Stimulated activated CD8-positive, alpha-beta memory T cell treated with anti-CD3 and anti-CD28 coated beads, Interleukin-4, amount 100 ng/mL, for 24 hours (primary cell): ENCODE results near the gene PAX3.
"Not testable (repeated sequence)": the region's sequence is repeated elsewhere in the genome, so short reads cannot be mapped to it uniquely, and the experiment has no call there.

Source experiments
- DNase-seq: peaks from one replicate; pipeline ENCODE4 v3.0.0-alpha.2; 2020; ENCODE audit warnings: low read depth

Gene PAX3

GRCh38 chr2:222214885-222215284 lies 83.9 kb downstream of the PAX3 start:
- no peak for DNase-seq

DNA sequence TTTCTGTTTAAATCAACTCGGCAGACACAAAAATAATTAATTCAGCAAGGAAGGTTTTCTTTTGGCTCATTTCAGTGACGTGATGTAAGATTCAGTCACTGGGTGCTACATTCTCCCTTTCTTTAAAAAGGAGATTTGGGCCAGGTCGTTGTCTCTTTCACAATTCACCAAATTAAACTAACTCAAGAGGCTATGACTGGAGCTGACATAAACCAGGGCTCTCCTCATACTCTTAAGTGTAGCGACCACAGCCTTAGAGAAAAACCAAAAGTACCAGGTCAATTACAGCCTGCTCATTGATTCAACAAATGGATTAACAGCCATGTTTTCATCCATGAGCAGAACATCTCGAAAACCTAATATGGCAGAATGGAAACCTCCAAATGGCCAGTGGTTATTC lies 85.7 kb downstream of the PAX3 start:
- DNase-seq: no peak

DNA sequence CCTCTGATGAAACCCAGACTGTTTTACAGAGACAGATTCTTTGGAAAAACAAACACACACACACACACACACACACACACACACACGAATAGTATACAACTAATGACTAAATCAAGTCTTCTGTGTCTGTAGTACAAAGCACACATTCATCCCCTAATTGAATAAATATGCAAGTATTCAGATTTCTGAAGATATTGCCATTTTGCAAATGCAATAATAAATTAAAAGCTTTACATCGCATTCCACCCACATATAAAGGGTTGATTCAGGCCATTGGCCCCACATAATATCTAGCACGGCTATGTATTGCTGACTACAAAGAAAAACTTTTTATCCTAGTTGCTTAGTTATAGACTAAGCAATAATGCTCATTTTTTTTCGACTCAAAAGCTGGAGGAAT lies 86.2 kb downstream of the PAX3 start:
- DNase-seq: no peak

DNA sequence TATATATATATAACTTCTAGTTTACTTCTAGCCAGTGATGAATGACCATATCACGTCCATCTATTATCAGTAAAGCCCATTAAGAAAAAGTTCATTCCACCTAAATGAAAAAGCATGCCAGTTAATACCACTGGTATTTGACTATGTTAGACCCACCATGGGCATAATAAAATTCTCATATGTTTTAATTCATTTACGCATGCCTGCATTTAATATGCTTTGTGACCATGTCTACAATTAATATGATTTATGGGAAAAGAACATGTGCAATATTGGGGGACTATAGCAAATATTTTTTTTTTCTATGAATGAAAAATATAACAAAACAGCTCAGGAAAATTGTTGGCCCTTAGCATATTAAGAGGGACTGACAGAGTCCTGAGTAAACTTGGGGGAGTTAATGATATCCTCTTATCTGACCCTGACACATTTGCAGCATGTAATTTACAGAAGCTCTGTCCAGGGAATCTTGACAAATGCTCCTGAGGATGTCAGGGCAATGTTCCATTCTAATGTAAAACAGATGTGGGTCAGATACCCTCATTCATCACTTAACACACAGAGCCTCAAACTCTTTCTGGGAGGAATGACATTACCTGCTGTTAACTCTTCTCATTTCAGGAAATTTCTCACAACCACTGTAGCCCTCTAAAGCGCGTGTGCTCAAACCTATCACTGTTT lies 90.6 kb downstream of the PAX3 start:
- DNase-seq: no peak

DNA sequence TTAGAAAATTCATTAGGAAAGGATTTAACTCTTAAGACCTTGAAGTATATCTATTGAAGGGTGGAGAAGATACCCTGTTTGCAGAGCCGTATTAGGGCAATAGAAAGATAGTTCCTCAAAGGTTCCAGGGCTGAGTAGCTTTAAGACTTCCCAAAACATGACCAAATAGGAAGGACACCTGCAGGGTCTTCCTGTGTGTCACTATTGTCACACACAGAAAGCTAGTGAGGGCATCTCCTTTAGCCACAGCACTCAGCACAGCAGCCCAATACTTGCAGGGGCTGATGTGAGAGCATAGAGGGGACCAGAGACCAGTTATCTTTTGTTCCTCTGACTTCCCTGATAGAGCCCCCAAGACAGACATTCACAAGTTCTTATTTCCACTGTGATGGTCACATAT lies 93.7 kb downstream of the PAX3 start:
- no peak for DNase-seq

DNA sequence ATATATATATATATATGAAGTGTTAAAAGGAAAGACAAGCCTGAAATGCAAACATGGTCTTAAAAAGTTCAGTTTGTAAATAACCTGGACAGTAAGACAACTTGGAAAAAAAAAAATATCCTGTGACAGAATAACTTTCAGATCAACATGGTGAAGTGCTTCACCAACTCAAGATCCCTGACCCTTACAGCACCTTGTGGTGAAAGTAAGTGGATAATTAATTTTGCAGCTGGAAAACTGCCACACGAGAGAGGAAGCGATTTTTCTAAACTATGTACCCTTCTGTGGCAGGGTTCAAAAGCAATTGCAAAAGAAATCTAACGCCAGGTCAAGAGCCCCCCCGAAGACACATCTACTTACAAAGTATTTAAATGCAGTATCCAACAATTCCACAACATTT lies 95.8 kb downstream of the PAX3 start:
- no peak for DNase-seq

DNA sequence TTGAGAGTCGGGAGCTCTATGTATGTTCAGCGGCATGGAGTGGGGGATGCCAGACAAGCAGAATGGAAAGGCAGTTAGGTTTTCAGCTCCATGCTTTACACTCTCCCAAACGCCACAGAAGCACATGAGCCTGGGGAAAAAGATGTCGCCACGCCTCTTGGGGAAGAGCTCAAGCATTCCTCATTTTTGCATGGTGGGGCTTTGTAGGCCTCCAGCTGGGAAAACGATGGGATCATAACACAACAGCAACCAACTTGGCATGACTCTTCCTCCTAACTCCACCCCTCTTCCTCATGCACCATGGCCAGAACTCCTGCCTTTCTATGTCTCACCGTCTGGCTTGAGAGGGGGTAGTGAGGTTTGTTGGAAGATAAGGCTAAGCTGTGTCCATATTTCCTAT lies 102.6 kb downstream of the PAX3 start:
- no peak for DNase-seq

DNA sequence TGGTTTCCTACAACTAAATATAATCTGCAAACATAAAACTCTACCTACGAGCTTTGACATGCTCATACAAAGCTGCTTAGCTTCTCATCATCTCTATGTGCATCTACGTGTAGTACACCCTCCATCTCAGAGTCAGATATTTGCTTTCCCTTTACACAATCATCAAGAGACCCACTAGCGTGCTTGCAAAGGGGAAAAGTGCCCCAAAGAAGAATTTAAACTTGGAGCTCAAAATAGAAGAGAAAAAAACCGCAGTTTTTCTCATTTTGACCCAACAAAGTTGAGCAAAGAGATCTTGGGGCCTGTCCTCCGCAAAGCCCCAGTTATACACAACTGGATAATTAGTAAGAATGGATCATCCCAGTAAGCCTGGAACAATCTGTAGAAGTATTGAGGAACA lies 104.1 kb downstream of the PAX3 start:
- DNase-seq: no peak

GRCh38 chr2:222193328-222193983 lies 105.3 kb downstream of the PAX3 start:
- no peak for DNase-seq

DNA sequence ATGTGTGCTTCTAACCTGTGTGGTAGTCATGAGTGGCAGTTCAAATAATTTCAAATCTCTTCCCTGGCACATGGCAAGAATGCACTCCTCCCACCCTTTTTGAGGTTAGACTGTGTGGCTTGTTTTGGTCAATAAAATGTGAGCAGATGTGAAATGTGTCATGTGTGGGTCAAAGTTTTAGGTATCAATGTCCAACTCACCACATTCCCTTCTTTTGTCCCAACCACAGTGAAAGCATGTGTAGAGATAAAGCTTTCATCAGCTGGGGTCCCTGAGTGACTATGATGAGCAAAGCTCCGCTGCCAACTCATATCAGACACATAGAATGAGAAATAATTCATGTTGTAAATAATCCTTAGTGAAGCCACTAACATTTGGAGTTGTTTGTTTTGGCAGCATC lies 118.2 kb downstream of the PAX3 start:
- no peak for DNase-seq

DNA sequence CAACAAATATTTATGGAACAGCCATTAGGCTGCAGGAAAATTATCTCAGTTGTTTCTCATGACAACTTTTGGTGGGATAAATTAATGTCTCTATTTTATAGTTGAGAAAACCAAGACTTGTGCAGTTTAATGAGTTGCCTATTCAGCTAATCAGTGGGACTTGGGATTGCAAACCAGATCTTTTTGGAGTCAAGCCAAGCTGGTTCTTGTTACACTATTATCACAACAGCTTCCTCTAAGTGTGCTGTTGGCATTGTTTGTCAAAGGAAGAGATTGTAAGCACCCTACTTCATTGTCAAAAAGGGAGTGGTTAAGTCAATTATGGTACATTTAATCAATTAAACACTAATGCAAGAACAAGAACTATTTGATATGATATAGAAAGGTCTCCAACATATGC lies 119.2 kb downstream of the PAX3 start:
- DNase-seq: no peak

DNA sequence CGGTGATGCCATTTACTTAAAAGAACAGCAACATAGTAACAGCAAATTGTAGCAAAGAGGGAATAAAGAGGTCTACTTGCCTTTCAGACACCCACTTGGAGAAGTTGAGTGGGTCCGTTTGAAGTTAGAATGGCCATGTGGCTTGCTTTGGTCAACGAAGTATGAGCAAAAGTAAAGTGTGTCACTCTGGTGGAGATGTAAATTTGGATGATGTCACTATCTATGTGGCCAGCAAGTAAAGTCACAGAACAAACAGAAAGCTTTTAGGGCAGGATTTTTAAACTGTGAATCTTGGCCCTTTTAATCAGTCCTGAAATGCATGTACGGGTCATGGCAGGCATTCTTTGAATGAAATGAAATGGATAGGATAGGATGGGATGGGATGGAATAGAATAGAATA lies 120.3 kb downstream of the PAX3 start:
- DNase-seq: no peak

GRCh38 chr2:222176890-222177289 lies 121.9 kb downstream of the PAX3 start:
- no peak for DNase-seq

DNA sequence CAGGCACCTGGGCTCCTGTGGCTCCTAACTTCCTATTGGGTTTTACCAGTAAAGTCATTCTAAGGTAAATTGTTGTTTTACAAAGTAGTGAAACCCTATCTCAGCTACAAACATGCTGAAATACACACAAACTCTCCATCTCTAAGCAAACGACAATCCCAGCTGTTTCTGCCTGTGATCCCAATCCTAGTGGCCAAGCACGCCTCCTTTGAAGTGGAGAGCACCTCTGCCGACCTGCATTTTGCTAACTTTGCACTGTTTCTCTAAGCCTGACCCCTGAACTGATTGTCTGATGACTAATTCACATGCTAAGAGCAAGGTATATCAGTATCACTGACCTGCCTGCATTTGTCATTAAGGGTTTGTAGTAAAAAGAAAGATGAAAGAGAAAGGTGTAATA lies 124.3 kb downstream of the PAX3 start:
- no peak for DNase-seq

DNA sequence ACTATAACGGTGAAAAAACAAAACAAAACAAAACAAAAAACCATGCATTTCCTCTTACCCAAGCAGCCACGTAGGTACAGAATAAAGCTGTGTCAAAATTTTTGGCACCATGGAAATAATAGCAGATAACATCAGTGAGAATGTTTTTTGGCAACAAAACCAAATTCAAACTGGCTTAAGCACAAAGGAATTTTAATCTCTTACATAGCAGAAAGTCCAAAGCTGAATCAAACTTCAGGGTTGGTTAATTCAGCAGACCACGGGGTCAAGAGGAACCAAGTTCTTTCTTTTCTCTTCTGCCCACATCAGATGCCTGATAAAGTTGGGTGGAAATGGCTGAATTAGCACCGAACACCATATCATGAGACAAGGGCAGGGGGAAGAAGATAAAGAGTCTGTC lies 129.5 kb downstream of the PAX3 start:
- no peak for DNase-seq

DNA sequence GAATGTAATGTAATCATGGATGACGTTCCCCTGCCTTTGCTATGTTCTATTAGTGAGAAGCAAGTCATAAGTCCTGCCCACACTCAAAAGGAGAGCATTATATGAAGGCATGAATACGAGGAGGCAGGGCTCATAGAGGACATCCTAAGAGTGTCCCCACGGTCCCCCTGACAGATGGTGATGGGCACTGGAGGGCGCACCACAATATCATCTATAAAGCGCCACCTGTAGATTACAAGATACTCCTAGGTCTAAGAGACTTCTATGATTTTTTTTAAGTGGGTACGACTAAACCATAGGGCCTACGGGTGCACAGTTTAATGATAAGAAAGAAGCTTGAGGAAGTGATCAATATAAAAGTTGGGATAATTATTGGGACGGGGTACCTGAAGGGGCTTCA lies 131.0 kb downstream of the PAX3 start:
- DNase-seq: no peak

- DNase-seq: no peak
These were observed 137.9 kb downstream of the PAX3 start for GRCh38 chr2:222160944-222161343.

GRCh38 chr2:222160125-222160524 lies 138.7 kb downstream of the PAX3 start:
- no peak for DNase-seq

- no peak for DNase-seq
These were observed 139.6 kb downstream of the PAX3 start for GRCh38 chr2:222159221-222159620.

GRCh38 chr2:222155003-222155664 lies 143.7 kb downstream of the PAX3 start:
- DNase-seq: not testable (repeated sequence)
